Trophoblast cell (in vitro differentiated cells and primary cell): Measurements from ENCODE around the gene ELOVL2.

ENCODE experiments used
- DNase-seq, 2 donors: peaks; one replicate each; pipeline ENCODE4 v3.0.0-alpha.2; 2016
- H2AFZ ChIP-seq: 2 replicates; pipeline ENCODE4 v1.6.1; 2013; ENCODE audit warnings: low read length, moderate library complexity, mild to moderate bottlenecking; ENCODE audit not compliant: insufficient read depth, poor library complexity
- H2AK5ac ChIP-seq: 2 replicates; pipeline ENCODE4 v1.6.1; 2013; ENCODE audit warnings: mild to moderate bottlenecking, low read length
- H2BK120ac ChIP-seq: 2 replicates; pipeline ENCODE4 v1.6.1; 2013; ENCODE audit warnings: low read length, mild to moderate bottlenecking, moderate library complexity; ENCODE audit not compliant: insufficient read depth, poor library complexity
- H2BK12ac ChIP-seq: 2 replicates; pipeline ENCODE4 v1.6.1; 2013; ENCODE audit warnings: mild to moderate bottlenecking, low read length, moderate library complexity
- H2BK5ac ChIP-seq: 2 replicates; pipeline ENCODE4 v1.6.1; 2013; ENCODE audit warnings: low read length, low read depth, moderate library complexity, mild to moderate bottlenecking; ENCODE audit not compliant: poor library complexity
- H3K14ac ChIP-seq: 2 replicates; pipeline ENCODE4 v1.6.1; 2013; ENCODE audit warnings: mild to moderate bottlenecking, low read length
- H3K18ac ChIP-seq: 2 replicates; pipeline ENCODE4 v1.6.1; 2013; ENCODE audit warnings: mild to moderate bottlenecking, low read length
- H3K23ac ChIP-seq: 2 replicates; pipeline ENCODE4 v1.6.1; 2013; ENCODE audit warnings: low read length
- H3K27ac ChIP-seq: 2 replicates; pipeline ENCODE4 v1.5.1; 2013; ENCODE audit warnings: low read depth, mild to moderate bottlenecking, inconsistent platforms, low read length, moderate library complexity
- H3K27me3 ChIP-seq: 2 replicates; pipeline ENCODE4 v1.6.1; 2013; ENCODE audit warnings: inconsistent platforms, mild to moderate bottlenecking, low read length, moderate library complexity; ENCODE audit not compliant: insufficient read depth
- H3K36me3 ChIP-seq, 2 experiments: 1 replicate in 1 of 2; 2 replicates in 1 of 2; pipeline ENCODE4 v1.6.1; 2013; ENCODE audit warnings: low read length in 2 of 2, mild to moderate bottlenecking in 2 of 2, moderate library complexity in 1 of 2; ENCODE audit not compliant: insufficient read depth in 2 of 2, control insufficient read depth in 1 of 2
- H3K4ac ChIP-seq: 2 replicates; pipeline ENCODE4 v1.6.1; 2013; ENCODE audit warnings: low read depth, mild to moderate bottlenecking, low read length, moderate library complexity
- H3K4me1 ChIP-seq, 2 experiments: 1 replicate in 1 of 2; 2 replicates in 1 of 2; pipeline ENCODE4 v1.6.1; 2013; ENCODE audit warnings: low read length in 2 of 2, mild to moderate bottlenecking in 2 of 2, moderate library complexity in 1 of 2; ENCODE audit not compliant: insufficient read depth in 2 of 2, control insufficient read depth in 1 of 2
- H3K4me2 ChIP-seq: 2 replicates; pipeline ENCODE4 v1.6.1; 2013; ENCODE audit warnings: inconsistent platforms, mild to moderate bottlenecking, low read length, moderate library complexity
- H3K4me3 ChIP-seq: 2 replicates; pipeline ENCODE4 v1.5.1; 2013; ENCODE audit warnings: mild to moderate bottlenecking, low read depth, low read length, inconsistent platforms
- H3K79me1 ChIP-seq: one replicate; pipeline ENCODE4 v1.6.1; 2013; ENCODE audit warnings: low read length
- H3K79me2 ChIP-seq: 2 replicates; pipeline ENCODE4 v1.6.1; 2013; ENCODE audit warnings: low read length, mild to moderate bottlenecking; ENCODE audit not compliant: control insufficient read depth, insufficient read depth, poor library complexity
- H3K9ac ChIP-seq: 2 replicates; pipeline ENCODE4 v1.6.1; 2013; ENCODE audit warnings: mild to moderate bottlenecking, low read length
- H3K9me3 ChIP-seq: 2 replicates; pipeline ENCODE4 v1.6.1; 2013; ENCODE audit warnings: low read depth, mild to moderate bottlenecking, control low read depth, inconsistent platforms, low read length; ENCODE audit not compliant: insufficient read depth
- H4K12ac ChIP-seq: 2 replicates; pipeline ENCODE4 v1.6.1; 2013; ENCODE audit warnings: low read depth, mild to moderate bottlenecking, low read length, moderate library complexity
- H4K8ac ChIP-seq: 2 replicates; pipeline ENCODE4 v1.6.1; 2013; ENCODE audit warnings: low read depth, mild to moderate bottlenecking, low read length, moderate library complexity
- H4K91ac ChIP-seq: one replicate; pipeline ENCODE4 v1.6.1; 2013; ENCODE audit warnings: low read depth, mild to moderate bottlenecking, low read length, moderate library complexity
- WGBS: extraction: QIAGEN DNeasy Blood & Tissue Kit; methylation state at CpG from one replicate; pipeline ENCODE4 v1.1.7; 2013; ENCODE audit warnings: missing lambda C conversion rate; ENCODE audit not compliant: insufficient read length, insufficient coverage; ENCODE audit errors: extremely low coverage; 5-methylcytosine and 5-hydroxymethylcytosine counted together

Gene ELOVL2

GRCh38 chr6:11036977-11037430, 7.1 kb downstream of the ELOVL2 start:
- Histone ChIP-seq H2BK120ac (no peak overlapping the region), H3K27ac (no peak overlapping the region), H3K9me3 (no peaks in the 10 kb centered on the region), H3K4me3 (no peak overlapping the region), H3K79me2 (no peaks in the 10 kb centered on the region), H4K8ac (no peak overlapping the region), H3K4me2 (no peak overlapping the region), H3K36me3 (no peaks in the 10 kb centered on the region), H3K9ac (no peak overlapping the region), H3K23ac (no peak overlapping the region), H4K12ac (no peak overlapping the region), H3K4ac (no peak overlapping the region), H2AFZ (no peak overlapping the region), H3K4me1 (no peaks in the 10 kb centered on the region), H2AK5ac (no peak overlapping the region), H3K18ac (no peak overlapping the region), H4K91ac (no peak overlapping the region), H3K14ac (no peak overlapping the region), H2BK5ac (no peak overlapping the region), H3K79me1 (no peaks in the 10 kb centered on the region), H3K27me3 (no peaks in the 10 kb centered on the region), H2BK12ac (no peak overlapping the region)
- DNase-seq = no peak
- no CpG with 5 or more reads among the region's 2 CpGs for WGBS

- H2AFZ ChIP-seq = no peak overlapping the region
- no CpG with 5 or more reads among the region's 4 CpGs for whole genome bisulfite sequencing
- H4K12ac ChIP-seq = no peak overlapping the region
- DNase-seq = no peak
- no peaks in the 10 kb centered on the region for H3K27me3 ChIP-seq
- H4K8ac ChIP-seq = no peak overlapping the region
- no peak overlapping the region for H3K18ac ChIP-seq
- no peaks in the 10 kb centered on the region for H3K9me3 ChIP-seq
- no peak overlapping the region for H3K9ac ChIP-seq
- H2BK5ac ChIP-seq = no peak overlapping the region
- no peaks in the 10 kb centered on the region for H3K79me2 ChIP-seq
- H3K4me3 ChIP-seq = no peak overlapping the region
- H3K4me1 ChIP-seq = no peaks in the 10 kb centered on the region
- H3K27ac ChIP-seq = no peak overlapping the region
- no peak overlapping the region for H3K4me2 ChIP-seq
- H2AK5ac ChIP-seq = no peak overlapping the region
- H3K14ac ChIP-seq = no peak overlapping the region
- H4K91ac ChIP-seq = no peak overlapping the region
- no peak overlapping the region for H2BK12ac ChIP-seq
- no peaks in the 10 kb centered on the region for H3K79me1 ChIP-seq
- H3K23ac ChIP-seq = no peak overlapping the region
- H3K4ac ChIP-seq = no peak overlapping the region
- H3K36me3 ChIP-seq = no peaks in the 10 kb centered on the region
- H2BK120ac ChIP-seq = no peak overlapping the region
Observed at GRCh38 chr6:11036351-11036740, 7.8 kb downstream of the ELOVL2 start.

- peak in 1 of 2 donors; percentile 23 for DNase-seq
- H3K79me2 ChIP-seq = no peaks in the 10 kb centered on the region
- H3K4me1 ChIP-seq = no peaks in the 10 kb centered on the region
- no peaks in the 10 kb centered on the region for H3K79me1 ChIP-seq
- no peak overlapping the region for H2BK5ac ChIP-seq
- H4K91ac ChIP-seq = no peak overlapping the region
- no peak overlapping the region for H3K4me3 ChIP-seq
- no CpG with 5 or more reads among the region's 7 CpGs for WGBS
- no peak overlapping the region for H2BK120ac ChIP-seq
- H3K9ac ChIP-seq = no peak overlapping the region
- H3K23ac ChIP-seq = no peak overlapping the region
- H3K27ac ChIP-seq = no peak overlapping the region
- no peak overlapping the region for H2BK12ac ChIP-seq
- H3K18ac ChIP-seq = no peak overlapping the region
- no peak overlapping the region for H3K4ac ChIP-seq
- H2AK5ac ChIP-seq = no peak overlapping the region
- H3K9me3 ChIP-seq = no peaks in the 10 kb centered on the region
- no peak overlapping the region for H3K14ac ChIP-seq
- H3K36me3 ChIP-seq = no peaks in the 10 kb centered on the region
- H4K8ac ChIP-seq = no peak overlapping the region
- H3K27me3 ChIP-seq = no peaks in the 10 kb centered on the region
- no peak overlapping the region for H4K12ac ChIP-seq
- H3K4me2 ChIP-seq = no peak overlapping the region
- H2AFZ ChIP-seq = no peak overlapping the region
Observed at GRCh38 chr6:11035616-11036350, 8.3 kb downstream of the ELOVL2 start.

DNA sequence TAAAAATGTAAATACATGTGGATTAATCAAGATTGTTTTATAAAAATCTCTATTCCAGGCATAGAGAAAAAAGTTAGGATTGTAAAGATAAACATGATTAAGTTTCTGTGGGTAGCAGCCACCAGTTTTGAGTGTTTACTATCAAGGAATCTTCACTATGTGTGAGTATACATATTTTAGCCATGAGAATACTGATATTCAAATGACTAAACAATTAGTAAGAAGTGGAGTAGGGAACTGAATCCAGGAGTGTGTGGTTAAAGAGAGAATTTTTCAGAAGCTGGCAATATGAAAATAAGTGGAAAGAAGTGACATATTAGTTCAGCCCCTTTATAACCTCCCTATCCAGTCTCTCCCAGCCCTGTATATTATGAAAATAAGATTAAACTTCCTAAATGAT, 10.3 kb downstream of the ELOVL2 start:
- no peak overlapping the region for H3K27ac ChIP-seq
- DNase-seq = peak; percentile 12 to 77
- no peaks in the 10 kb centered on the region for H3K4me1 ChIP-seq
- H3K4me3 ChIP-seq = no peak overlapping the region
- no peak overlapping the region for H4K91ac ChIP-seq
- no peak overlapping the region for H3K18ac ChIP-seq
- H3K4ac ChIP-seq = no peak overlapping the region
- no peaks in the 10 kb centered on the region for H3K79me2 ChIP-seq
- no peaks in the 10 kb centered on the region for H3K27me3 ChIP-seq
- no peak overlapping the region for H2BK5ac ChIP-seq
- H3K4me2 ChIP-seq = no peak overlapping the region
- no peaks in the 10 kb centered on the region for H3K9me3 ChIP-seq
- H2BK120ac ChIP-seq = no peak overlapping the region
- no peak overlapping the region for H2AFZ ChIP-seq
- no peak overlapping the region for H3K9ac ChIP-seq
- no peak overlapping the region for H2BK12ac ChIP-seq
- H3K14ac ChIP-seq = no peak overlapping the region
- H3K79me1 ChIP-seq = no peaks in the 10 kb centered on the region
- H3K23ac ChIP-seq = no peak overlapping the region
- H4K8ac ChIP-seq = no peak overlapping the region
- no peak overlapping the region for H2AK5ac ChIP-seq
- no peak overlapping the region for H4K12ac ChIP-seq
- no peaks in the 10 kb centered on the region for H3K36me3 ChIP-seq
